MCF 10A (cell line): Measurements from ENCODE around the gene KCTD16. TPM values are rescaled to one million over a fixed set of nuclear protein-coding genes. Genes with fewer than 3 reads are reported as not detected.

Experiments used
- BruUV-seq: library from RNA; stranded (reverse); fragments of 400-500 nt; replicated peaks from 2 replicates; lab custom pipeline; 2021; lab: Mats Ljungman, UMichigan
- CTCF ChIA-PET: fragments of 300-600 bp; sonication (Branson Sonifier 250); formaldehyde crosslinking; extraction: SDS; loops from one replicate; lab custom pipeline; 2021; ENCODE audit warnings: antibody characterized with exemption, inconsistent platforms; lab: Yijun Ruan, JAX
- POLR2A ChIA-PET: fragments of 300-600, 350-650 bp; sonication (Branson Sonifier 250); formaldehyde crosslinking; extraction: SDS; loops from one replicate; lab custom pipeline; 2020; ENCODE audit warnings: antibody characterized with exemption, inconsistent platforms; lab: Yijun Ruan, JAX
- DNase-seq: peaks from one replicate; pipeline ENCODE4 v3.0.0-alpha.2; 2018; ENCODE audit not compliant: unreplicated experiment
- H3K27ac Mint-ChIP-seq: one replicate; pipeline ENCODE4 v1.8.0; 2022; ENCODE audit warnings: mild to moderate bottlenecking, low read depth, mixed read lengths; ENCODE audit not compliant: unreplicated experiment
- H3K27me3 Mint-ChIP-seq: one replicate; pipeline ENCODE4 v1.8.0; 2022; ENCODE audit warnings: mixed read lengths; ENCODE audit not compliant: insufficient read depth, unreplicated experiment
- H3K36me3 Mint-ChIP-seq: one replicate; pipeline ENCODE4 v1.8.0; 2022; ENCODE audit warnings: mild to moderate bottlenecking, moderate library complexity, mixed read lengths; ENCODE audit not compliant: insufficient read depth, unreplicated experiment
- H3K4me1 Mint-ChIP-seq: one replicate; pipeline ENCODE4 v1.8.0; 2022; ENCODE audit warnings: mixed read lengths; ENCODE audit not compliant: insufficient read depth, unreplicated experiment
- H3K4me3 Mint-ChIP-seq: one replicate; pipeline ENCODE4 v1.8.0; 2022; ENCODE audit warnings: mild to moderate bottlenecking, moderate library complexity, mixed read lengths; ENCODE audit not compliant: unreplicated experiment
- H3K9me3 Mint-ChIP-seq: one replicate; pipeline ENCODE4 v1.8.0; 2022; ENCODE audit warnings: mixed read lengths; ENCODE audit not compliant: unreplicated experiment
- intact Hi-C: fragments of 100-400 bp; cut with micrococcal nuclease; formaldehyde crosslinking; loops from 2 replicates; pipeline ENCODE4 v1.14.1; 2022
- total RNA-seq: library from RNA; stranded (reverse); gene quantifications from 2 replicates; pipeline ENCODE4 v1.2.3, GENCODE V29; 2022
- TF ChIP-seq, protein P1 (sequence below): fragments of 200-600 bp; IDR thresholded peaks from one replicate; pipeline ENCODE4 v1.8.0; 2022; ENCODE audit warnings: antibody characterized with exemption, mild to moderate bottlenecking; ENCODE audit not compliant: unreplicated experiment

The KCTD16 gene
- total RNA-seq, 1 experiment from 2014 or later, result 0.16 TPM

DNA sequence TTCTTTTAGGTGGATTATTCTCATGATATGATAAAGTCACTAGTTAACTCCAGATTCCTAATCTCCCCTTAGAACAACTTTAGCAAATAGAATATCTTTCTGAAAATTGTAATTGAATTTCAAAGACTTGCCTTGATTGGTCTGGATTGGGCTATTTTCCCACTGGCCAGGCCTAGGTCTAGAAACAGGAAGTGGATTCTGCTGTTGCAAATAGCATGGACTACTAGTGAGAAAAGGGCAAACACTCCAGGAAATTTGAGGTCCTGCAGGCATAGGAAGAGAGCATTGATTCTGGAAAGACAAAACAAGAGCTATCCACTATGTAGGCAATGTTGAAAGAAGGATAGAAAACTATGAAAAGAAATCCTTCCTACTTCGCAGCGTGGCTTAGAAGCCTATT, 113.4 kb downstream of the KCTD16 start:
- peaks cover 6% of the 10 kb centered on the region for H3K9me3 Mint-ChIP-seq
- no peaks in the 10 kb centered on the region for H3K36me3 Mint-ChIP-seq
- H3K4me1 Mint-ChIP-seq, result no peaks in the 10 kb centered on the region
- DNase-seq, result no peak
- CTCF ChIA-PET, result interaction anchor here (0.6 kb wide), 1 partner anchor 13 kb away, joined by 3 read pairs; no protein-coding TSS in a partner anchor
- no peaks in the 10 kb centered on the region for H3K27me3 Mint-ChIP-seq
- POLR2A ChIA-PET, result interaction anchor here (0.7 to 1.5 kb wide), 2 partner anchors 18 to 24 kb away, joined by 4 read pairs; no protein-coding TSS in a partner anchor
- TF ChIP-seq, protein P1, sequence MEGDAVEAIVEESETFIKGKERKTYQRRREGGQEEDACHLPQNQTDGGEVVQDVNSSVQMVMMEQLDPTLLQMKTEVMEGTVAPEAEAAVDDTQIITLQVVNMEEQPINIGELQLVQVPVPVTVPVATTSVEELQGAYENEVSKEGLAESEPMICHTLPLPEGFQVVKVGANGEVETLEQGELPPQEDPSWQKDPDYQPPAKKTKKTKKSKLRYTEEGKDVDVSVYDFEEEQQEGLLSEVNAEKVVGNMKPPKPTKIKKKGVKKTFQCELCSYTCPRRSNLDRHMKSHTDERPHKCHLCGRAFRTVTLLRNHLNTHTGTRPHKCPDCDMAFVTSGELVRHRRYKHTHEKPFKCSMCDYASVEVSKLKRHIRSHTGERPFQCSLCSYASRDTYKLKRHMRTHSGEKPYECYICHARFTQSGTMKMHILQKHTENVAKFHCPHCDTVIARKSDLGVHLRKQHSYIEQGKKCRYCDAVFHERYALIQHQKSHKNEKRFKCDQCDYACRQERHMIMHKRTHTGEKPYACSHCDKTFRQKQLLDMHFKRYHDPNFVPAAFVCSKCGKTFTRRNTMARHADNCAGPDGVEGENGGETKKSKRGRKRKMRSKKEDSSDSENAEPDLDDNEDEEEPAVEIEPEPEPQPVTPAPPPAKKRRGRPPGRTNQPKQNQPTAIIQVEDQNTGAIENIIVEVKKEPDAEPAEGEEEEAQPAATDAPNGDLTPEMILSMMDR, result no peak
- H3K27ac Mint-ChIP-seq, result no peak overlapping the region
- no TSS peak for BruUV-seq
- intact Hi-C loops, result no loop called here
- H3K4me3 Mint-ChIP-seq, result no peak overlapping the region

DNA sequence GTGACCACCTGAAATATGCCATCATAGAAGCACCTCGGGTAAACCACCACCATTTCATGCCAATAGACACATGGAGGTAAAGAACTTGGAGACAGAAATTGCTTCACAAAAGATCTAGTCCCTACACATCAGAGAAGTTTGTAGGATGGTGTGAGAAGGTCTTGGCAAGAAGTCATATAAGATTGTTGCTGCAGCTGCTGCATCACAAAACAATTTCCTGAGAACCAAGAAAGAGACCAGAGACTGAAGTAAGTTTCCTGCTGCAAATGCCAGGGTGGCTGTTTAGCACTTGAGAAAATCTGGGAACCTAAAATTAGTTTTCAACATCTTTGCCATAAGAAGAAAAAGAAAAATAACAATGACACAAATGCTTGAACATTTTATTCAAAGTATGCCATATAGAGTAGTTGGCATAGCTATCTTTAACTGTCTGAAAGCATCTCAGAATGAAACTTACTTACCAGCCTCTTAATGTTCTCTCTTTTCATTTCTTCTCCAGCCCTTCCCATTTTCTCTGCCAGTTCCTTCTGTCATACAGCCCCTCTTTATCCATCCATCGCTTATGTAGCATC, 114.3 kb downstream of the KCTD16 start:
- Mint-ChIP-seq H3K36me3 (no peaks in the 10 kb centered on the region), H3K4me3 (no peak overlapping the region), H3K27ac (no peak overlapping the region), H3K4me1 (no peaks in the 10 kb centered on the region), H3K27me3 (no peaks in the 10 kb centered on the region), H3K9me3 (no peaks in the 10 kb centered on the region)
- DNase-seq, result no peak
- ChIA-PET POLR2A (interaction anchor here (0.6 to 1.5 kb wide), 2 partner anchors 23 to 29 kb away, joined by 3 to 4 read pairs; no protein-coding TSS in a partner anchor), CTCF (no interaction called here)
- TF ChIP-seq, protein P1, result no peak
- no TSS peak for BruUV-seq
- intact Hi-C loops, result no loop called here

DNA sequence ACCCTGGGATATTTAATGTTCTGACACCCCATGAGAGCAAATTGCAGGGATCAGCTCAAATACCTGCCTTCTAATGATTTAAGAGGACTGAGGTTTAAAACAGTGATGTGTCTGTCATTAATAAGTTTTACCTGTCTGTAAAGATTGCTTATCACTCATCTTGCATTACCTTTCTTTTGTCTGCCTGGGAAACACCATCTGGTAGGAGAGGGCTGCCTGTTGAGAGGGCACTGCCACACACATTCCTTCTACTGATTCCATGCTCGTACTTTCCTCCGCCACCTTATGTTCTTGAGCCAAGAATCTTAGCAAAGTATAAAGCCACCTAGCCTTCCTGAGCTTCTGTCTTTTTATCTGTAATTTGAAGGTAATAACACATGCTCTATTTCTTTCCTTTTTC, 118.6 kb downstream of the KCTD16 start:
- Mint-ChIP-seq H3K9me3 (no peaks in the 10 kb centered on the region), H3K4me1 (no peaks in the 10 kb centered on the region), H3K27ac (no peak overlapping the region), H3K27me3 (no peaks in the 10 kb centered on the region), H3K4me3 (no peak overlapping the region), H3K36me3 (no peaks in the 10 kb centered on the region)
- no peak for DNase-seq
- intact Hi-C loops, result no loop called here
- CTCF ChIA-PET, result interaction anchor here (0.9 kb wide), 1 partner anchor 12 kb away, joined by 5 read pairs; no protein-coding TSS in a partner anchor
- no TSS peak for BruUV-seq
- TF ChIP-seq, protein P1, result no peak
- POLR2A ChIA-PET, result no interaction called here

DNA sequence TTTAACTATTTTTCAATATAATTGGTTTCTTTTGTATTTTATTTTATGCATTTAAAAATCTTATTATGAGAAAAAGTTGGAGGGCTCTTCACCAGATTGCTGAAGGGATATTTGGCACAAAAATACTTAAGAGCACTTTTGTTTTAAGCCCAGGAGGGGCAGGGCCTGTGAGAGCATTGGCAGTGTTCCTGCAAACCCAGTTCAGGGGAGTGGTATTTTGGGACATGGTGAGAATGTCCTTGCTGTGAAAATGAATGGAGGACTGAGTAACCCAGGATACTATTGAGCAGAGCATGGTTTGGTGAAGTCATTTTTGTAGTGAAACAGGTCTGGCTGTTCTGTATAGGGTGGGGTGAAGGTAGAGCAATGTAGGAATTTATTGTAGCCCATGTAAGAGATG, 121.4 kb downstream of the KCTD16 start:
- H3K27ac Mint-ChIP-seq, result no peak overlapping the region
- CTCF ChIA-PET, result no interaction called here
- H3K4me3 Mint-ChIP-seq, result no peak overlapping the region
- POLR2A ChIA-PET, result interaction anchor here (0.7 kb wide), 1 partner anchor 21 kb away, joined by 3 read pairs; no protein-coding TSS in a partner anchor
- BruUV-seq, result no TSS peak
- no peaks in the 10 kb centered on the region for H3K4me1 Mint-ChIP-seq
- intact Hi-C loops, result no loop called here
- no peaks in the 10 kb centered on the region for H3K27me3 Mint-ChIP-seq
- no peak for DNase-seq
- H3K9me3 Mint-ChIP-seq, result no peaks in the 10 kb centered on the region
- TF ChIP-seq, protein P1, result no peak
- H3K36me3 Mint-ChIP-seq, result no peaks in the 10 kb centered on the region
